ENCODE data around the gene MAD1L1.

DNA sequence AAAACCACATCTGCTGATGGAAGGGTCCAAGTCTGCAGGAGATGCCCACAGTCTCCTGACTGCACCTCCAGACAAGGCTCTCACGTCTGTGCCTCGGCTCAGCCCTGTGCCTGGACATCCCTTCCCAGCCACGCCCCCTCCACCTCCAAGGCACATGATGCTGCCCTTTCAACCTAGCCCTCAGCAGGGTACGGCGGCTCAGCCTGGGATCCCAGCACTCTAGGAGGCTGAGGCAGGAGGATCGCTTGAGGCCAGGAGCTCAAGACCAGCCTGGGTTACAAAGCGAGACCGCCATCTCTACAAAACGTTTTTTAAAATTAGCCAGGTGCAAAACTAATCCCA, 14.3 kb downstream of the MAD1L1 start:
- TF ChIP-seq FOXK1 (CRISPR knock-in tag; IDR thresholded peaks at IDR 0.05): no peak
- TF ChIP-seq, protein P1, sequence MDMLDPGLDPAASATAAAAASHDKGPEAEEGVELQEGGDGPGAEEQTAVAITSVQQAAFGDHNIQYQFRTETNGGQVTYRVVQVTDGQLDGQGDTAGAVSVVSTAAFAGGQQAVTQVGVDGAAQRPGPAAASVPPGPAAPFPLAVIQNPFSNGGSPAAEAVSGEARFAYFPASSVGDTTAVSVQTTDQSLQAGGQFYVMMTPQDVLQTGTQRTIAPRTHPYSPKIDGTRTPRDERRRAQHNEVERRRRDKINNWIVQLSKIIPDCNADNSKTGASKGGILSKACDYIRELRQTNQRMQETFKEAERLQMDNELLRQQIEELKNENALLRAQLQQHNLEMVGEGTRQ (CRISPR knock-in tag; IDR thresholded peaks at IDR 0.05): no peak
- TF ChIP-seq CREB1 (CRISPR knock-in tag; IDR thresholded peaks at IDR 0.05): no peak
- TF ChIP-seq ATF3 (CRISPR knock-in tag; conservative IDR thresholded peaks at IDR 0.05): no peak
- TF ChIP-seq CTCF (IDR thresholded peaks at IDR 0.05): no peak
- TF ChIP-seq ZBTB43 (CRISPR knock-in tag; IDR thresholded peaks at IDR 0.05): no peak
- no peak for TF ChIP-seq ERG (CRISPR knock-in tag; IDR thresholded peaks at IDR 0.05)
- TF ChIP-seq MYBL2 (CRISPR knock-in tag; IDR thresholded peaks at IDR 0.05): no peak
- TF ChIP-seq, protein P2, sequence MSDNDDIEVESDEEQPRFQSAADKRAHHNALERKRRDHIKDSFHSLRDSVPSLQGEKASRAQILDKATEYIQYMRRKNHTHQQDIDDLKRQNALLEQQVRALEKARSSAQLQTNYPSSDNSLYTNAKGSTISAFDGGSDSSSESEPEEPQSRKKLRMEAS (CRISPR knock-in tag; IDR thresholded peaks at IDR 0.05): no peak
- TF ChIP-seq TCF7 (CRISPR knock-in tag; IDR thresholded peaks at IDR 0.05; ENCODE audit: low read depth): no peak
